ENCODE results near the gene NKAPD1. TPM values are rescaled to one million over a fixed set of nuclear protein-coding genes. Genes with fewer than 3 reads are reported as not detected.
"Not testable (repeated sequence)": the region's sequence is repeated elsewhere in the genome, so short reads cannot be mapped to it uniquely, and the experiment has no call there.

Gene NKAPD1
- total RNA-seq, 6 donors from 2014 or later = 8.3 to 24.5 (median 14.9) TPM

DNA sequence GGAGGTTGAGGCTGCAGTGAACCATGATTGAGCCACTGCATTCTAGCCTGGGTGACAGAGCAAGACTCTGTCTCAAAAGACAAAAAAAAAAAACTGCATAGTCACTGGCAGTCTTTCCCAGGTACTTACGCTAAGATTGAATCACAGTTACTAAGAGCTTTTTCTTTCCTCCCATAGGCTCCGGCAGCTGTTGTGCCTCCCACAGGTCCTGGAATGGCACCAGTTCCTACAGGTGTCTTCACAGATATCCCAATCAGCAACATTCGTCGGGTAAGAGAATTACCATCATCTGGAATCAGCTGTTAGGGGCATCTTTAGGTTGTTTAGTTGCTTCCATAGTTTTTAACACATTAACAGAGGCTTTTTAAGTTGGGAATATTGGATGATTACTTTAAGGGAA is 29.1 kb upstream of the NKAPD1 start:
- TF ChIP-seq POLR2A (IDR thresholded peaks at IDR 0.05) = no peak
- TF ChIP-seq, protein P1, sequence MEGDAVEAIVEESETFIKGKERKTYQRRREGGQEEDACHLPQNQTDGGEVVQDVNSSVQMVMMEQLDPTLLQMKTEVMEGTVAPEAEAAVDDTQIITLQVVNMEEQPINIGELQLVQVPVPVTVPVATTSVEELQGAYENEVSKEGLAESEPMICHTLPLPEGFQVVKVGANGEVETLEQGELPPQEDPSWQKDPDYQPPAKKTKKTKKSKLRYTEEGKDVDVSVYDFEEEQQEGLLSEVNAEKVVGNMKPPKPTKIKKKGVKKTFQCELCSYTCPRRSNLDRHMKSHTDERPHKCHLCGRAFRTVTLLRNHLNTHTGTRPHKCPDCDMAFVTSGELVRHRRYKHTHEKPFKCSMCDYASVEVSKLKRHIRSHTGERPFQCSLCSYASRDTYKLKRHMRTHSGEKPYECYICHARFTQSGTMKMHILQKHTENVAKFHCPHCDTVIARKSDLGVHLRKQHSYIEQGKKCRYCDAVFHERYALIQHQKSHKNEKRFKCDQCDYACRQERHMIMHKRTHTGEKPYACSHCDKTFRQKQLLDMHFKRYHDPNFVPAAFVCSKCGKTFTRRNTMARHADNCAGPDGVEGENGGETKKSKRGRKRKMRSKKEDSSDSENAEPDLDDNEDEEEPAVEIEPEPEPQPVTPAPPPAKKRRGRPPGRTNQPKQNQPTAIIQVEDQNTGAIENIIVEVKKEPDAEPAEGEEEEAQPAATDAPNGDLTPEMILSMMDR (IDR thresholded peaks at IDR 0.05) = no peak
- TF ChIP-seq POLR2AphosphoS5 (IDR thresholded peaks at IDR 0.05) = no peak
- no peak for TF ChIP-seq EP300 (IDR thresholded peaks at IDR 0.05)
- Histone ChIP-seq H3K4me1 (peaks cover 0 to 5% (median 0%) of the 10 kb centered on the region in 4 donors), H3K4me3 (no peak overlapping the region), H3K27me3 (no peaks in the 10 kb centered on the region), H3K27ac (no peak overlapping the region), H3K36me3 (peaks cover 9 to 73% (median 23%) of the 10 kb centered on the region in 4 donors), H3K9me3 (no peaks in the 10 kb centered on the region)
- no peak for ATAC-seq (ENCODE audit: low FRiP score in 2 of 2)
- 96% methylated on average over 4 of the region's 4 CpGs for WGBS, 2 donors
- DNase-seq = no peak

DNA sequence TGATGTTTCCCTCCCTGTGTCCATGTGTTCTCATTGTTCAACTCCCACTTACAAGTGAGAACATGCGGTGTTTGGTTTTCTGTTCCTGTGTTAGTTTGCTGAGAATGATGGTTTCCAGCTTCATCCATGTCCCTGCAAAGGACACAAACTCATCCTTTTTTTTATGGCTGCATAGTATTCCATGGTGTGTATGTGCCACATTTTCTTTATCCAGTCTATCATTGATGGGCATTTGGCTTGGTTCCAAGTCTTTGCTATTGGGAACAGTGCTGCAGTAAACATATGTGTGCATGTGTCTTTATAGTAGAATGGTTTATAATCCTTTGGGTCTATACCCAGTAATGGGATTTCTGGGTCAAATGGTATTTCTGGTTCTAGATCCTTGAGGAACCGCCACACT is 27.5 kb upstream of the NKAPD1 start:
- not testable (repeated sequence) for H3K27ac ChIP-seq; H3K9me3 ChIP-seq; ATAC-seq (ENCODE audit: low FRiP score in 2 of 2); H3K4me1 ChIP-seq; DNase-seq; H3K4me3 ChIP-seq; H3K27me3 ChIP-seq
- 92 to 100% methylated on average over 2 of the region's 2 CpGs for WGBS, 2 donors
- peaks cover 13 to 74% (median 29%) of the 10 kb centered on the region in 4 donors for H3K36me3 ChIP-seq

DNA sequence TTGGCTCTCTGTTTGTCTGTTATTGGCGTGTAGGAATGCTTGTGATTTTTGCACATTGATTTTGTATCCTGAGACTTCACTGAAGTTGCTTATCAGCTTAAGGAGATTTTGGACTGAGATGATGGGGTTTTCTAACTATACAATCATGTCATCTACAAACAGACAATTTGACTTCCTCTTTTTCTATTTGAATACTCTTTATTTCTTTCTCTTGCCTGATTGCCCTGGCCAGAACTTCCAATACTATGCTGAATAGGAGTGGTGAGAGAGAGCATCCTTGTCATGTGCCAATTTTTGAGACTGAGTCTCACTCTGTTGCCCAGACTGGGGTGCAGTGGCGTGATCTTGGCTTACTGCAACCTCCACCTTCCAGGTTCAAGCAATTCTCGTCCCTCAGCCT is 25.8 kb upstream of the NKAPD1 start:
- not testable (repeated sequence) for H3K27me3 ChIP-seq; ATAC-seq (ENCODE audit: low FRiP score in 2 of 2); DNase-seq; H3K9me3 ChIP-seq; H3K4me1 ChIP-seq; H3K27ac ChIP-seq; H3K4me3 ChIP-seq
- peaks cover 14 to 86% (median 41%) of the 10 kb centered on the region in 4 donors for H3K36me3 ChIP-seq
- 89 to 98% methylated on average over 3 of the region's 3 CpGs for WGBS, 2 donors

DNA sequence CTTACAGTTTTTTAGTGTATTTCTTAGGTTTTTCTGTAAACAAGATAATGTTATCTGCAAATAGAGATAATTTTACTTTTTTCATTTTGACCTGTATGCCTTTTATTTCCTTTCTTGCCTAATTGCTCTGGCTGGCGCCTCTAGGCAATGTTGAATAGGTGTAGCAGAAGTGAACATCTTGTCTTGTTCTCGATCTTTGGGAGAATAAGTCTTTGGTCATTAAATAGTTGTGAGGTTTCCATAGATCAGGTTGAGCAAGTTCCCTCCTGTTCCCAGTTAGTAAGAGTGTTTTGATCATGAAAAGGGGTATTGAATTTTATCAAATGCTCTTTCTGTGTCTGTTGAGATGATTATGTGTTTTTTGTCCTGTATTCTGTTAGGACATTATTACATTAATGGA is 24.3 kb upstream of the NKAPD1 start:
- Histone ChIP-seq H3K27ac (no peak overlapping the region), H3K4me1 (peaks cover 0 to 5% (median 0%) of the 10 kb centered on the region in 4 donors), H3K4me3 (no peak overlapping the region), H3K36me3 (peaks cover 13 to 89% (median 43%) of the 10 kb centered on the region in 4 donors), H3K9me3 (no peaks in the 10 kb centered on the region), H3K27me3 (no peaks in the 10 kb centered on the region)
- no peak for TF ChIP-seq POLR2AphosphoS5 (IDR thresholded peaks at IDR 0.05)
- no peak for TF ChIP-seq EP300 (IDR thresholded peaks at IDR 0.05)
- TF ChIP-seq POLR2A (IDR thresholded peaks at IDR 0.05) = no peak
- TF ChIP-seq, protein P1 (IDR thresholded peaks at IDR 0.05) = no peak
- 47 to 50% methylated on average over 2 of the region's 2 CpGs for WGBS, 2 donors
- DNase-seq (no peak), ATAC-seq (ENCODE audit: low FRiP score in 2 of 2) (no peak)

DNA sequence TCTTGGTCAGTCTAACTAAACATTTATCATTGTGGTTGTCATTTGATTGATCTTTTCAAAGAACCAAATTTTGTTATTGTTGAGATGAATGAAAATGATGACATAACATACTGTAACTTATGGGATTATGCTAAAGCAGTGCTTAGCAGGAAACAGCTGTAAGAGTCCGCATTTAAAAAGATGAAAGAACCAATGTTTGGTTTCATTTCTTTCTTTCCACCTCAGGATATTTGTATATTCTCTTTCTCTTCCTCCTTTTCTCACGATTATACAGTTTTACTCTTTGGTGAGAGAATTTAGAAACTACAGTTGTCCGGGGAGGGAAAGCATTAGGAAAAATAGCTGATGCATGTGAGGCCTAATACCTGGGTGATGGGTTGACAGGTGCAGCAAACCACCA is 23.4 kb upstream of the NKAPD1 start:
- Histone ChIP-seq H3K36me3 (peaks cover 8 to 80% (median 33%) of the 10 kb centered on the region in 4 donors), H3K27me3 (no peaks in the 10 kb centered on the region), H3K9me3 (no peaks in the 10 kb centered on the region), H3K27ac (no peak overlapping the region), H3K4me1 (peaks cover 0 to 5% (median 0%) of the 10 kb centered on the region in 4 donors), H3K4me3 (no peak overlapping the region)
- 67 to 83% methylated on average over 3 of the region's 3 CpGs for WGBS, 2 donors
- DNase-seq (no peak), ATAC-seq (ENCODE audit: low FRiP score in 2 of 2) (no peak)
- TF ChIP-seq POLR2AphosphoS5 (IDR thresholded peaks at IDR 0.05) = no peak
- no peak for TF ChIP-seq POLR2A (IDR thresholded peaks at IDR 0.05)
- TF ChIP-seq, protein P1 (IDR thresholded peaks at IDR 0.05) = no peak
- no peak for TF ChIP-seq EP300 (IDR thresholded peaks at IDR 0.05)

DNA sequence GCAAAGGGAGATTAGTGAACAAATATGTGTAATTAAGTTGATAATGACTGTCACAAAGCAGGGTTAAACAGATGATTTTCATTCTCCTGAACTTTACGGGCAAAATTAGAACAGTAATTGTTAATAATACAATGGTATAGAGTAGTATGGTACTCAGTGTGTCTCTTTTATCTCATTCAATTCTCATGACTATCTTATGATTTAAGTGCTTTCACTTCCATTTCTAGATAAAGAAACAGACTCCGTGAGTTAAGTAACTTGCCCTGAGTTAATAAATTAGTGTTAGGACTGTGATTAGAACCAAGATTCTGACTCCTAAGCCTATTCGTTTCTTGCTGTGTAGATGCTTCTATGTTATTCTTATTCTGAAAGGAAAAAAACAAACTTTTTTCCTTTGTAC is 22.3 kb upstream of the NKAPD1 start:
- no peak overlapping the region for H3K27ac ChIP-seq
- peaks cover 0 to 5% (median 0%) of the 10 kb centered on the region in 4 donors for H3K4me1 ChIP-seq
- H3K36me3 ChIP-seq = peaks cover 8 to 78% (median 29%) of the 10 kb centered on the region in 4 donors
- WGBS, 2 donors = 82 to 88% methylated on average over 3 of the region's 3 CpGs
- no peak overlapping the region for H3K4me3 ChIP-seq
- TF ChIP-seq POLR2A (IDR thresholded peaks at IDR 0.05) (no peak), POLR2AphosphoS5 (IDR thresholded peaks at IDR 0.05) (no peak)
- TF ChIP-seq, protein P1 (IDR thresholded peaks at IDR 0.05) = no peak
- no peaks in the 10 kb centered on the region for H3K9me3 ChIP-seq
- DNase-seq (no peak), ATAC-seq (ENCODE audit: low FRiP score in 2 of 2) (no peak)
- H3K27me3 ChIP-seq = no peaks in the 10 kb centered on the region
